ENCODE data around the gene GID8.

DNA sequence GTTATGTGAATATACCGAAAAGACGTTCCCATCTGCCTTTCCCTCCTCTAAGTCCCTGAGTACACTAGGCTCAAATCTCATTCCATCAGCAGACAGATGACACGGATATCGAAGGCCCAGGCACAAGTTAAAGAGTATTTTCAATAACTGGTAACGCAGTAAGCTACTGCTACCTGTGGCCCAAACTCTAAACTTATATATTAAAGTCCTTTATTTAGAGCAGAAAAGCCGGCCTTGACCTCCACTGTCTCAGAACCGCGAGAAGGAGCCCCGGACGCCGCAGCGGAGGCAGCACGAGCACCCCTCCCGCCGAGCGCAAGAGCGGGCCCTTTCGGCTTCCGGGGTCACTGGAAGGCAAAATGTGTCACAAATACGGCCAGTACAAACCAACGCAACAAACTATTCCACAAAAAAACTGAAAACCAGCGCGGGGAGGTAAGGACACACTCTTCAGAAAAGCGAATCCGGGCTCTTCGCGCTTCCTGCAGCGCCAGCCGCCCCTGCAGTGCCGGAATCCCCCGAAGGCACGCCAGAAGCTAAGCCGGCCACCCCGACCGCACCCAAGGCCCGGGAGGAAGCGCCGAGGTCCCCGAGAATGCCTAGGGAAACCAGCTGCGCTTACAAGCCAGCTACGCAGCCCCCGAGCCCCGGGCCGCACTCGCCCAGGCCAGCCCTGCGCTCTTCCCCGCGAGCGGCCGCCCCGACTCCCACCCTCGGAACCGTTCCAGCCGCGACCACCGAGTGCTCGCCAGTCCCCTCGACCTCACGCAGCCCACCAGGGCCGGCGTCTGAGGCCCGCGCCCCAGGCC, 12.3 kb upstream of the GID8 start:
- TF ChIP-seq POLR2A (IDR thresholded peaks at IDR 0.05) (no peak), EP300 (IDR thresholded peaks at IDR 0.05) (no peak)
- TF ChIP-seq, protein P1, sequence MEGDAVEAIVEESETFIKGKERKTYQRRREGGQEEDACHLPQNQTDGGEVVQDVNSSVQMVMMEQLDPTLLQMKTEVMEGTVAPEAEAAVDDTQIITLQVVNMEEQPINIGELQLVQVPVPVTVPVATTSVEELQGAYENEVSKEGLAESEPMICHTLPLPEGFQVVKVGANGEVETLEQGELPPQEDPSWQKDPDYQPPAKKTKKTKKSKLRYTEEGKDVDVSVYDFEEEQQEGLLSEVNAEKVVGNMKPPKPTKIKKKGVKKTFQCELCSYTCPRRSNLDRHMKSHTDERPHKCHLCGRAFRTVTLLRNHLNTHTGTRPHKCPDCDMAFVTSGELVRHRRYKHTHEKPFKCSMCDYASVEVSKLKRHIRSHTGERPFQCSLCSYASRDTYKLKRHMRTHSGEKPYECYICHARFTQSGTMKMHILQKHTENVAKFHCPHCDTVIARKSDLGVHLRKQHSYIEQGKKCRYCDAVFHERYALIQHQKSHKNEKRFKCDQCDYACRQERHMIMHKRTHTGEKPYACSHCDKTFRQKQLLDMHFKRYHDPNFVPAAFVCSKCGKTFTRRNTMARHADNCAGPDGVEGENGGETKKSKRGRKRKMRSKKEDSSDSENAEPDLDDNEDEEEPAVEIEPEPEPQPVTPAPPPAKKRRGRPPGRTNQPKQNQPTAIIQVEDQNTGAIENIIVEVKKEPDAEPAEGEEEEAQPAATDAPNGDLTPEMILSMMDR (IDR thresholded peaks at IDR 0.05): no peak
